PFSK-1 (cell line): ENCODE measurements around the gene TASP1.

ENCODE experiments used
- FOXP2 ChIP-seq: optimal IDR thresholded peaks from 2 replicates; pipeline ENCODE3; 2011; ENCODE audit warnings: borderline replicate concordance, control low read depth, inconsistent platforms; ENCODE audit not compliant: insufficient read depth; ENCODE audit errors: extremely low read length, extremely low read depth
- POLR2AphosphoS5 ChIP-seq: IDR thresholded peaks from 2 replicates; pipeline ENCODE4 v1.6.1; 2012; ENCODE audit warnings: low read depth, mild to moderate bottlenecking, control low read depth, low read length, moderate library complexity
- SIN3A ChIP-seq: IDR thresholded peaks from 2 replicates; pipeline ENCODE4 v1.6.1; 2012; ENCODE audit warnings: mild to moderate bottlenecking, low read length, moderate library complexity, borderline replicate concordance; ENCODE audit not compliant: insufficient read depth
- TAF1 ChIP-seq: IDR thresholded peaks from 2 replicates; pipeline ENCODE4 v1.6.1; 2012; ENCODE audit warnings: low read length, control low read depth, borderline replicate concordance; ENCODE audit not compliant: insufficient read depth
- TF ChIP-seq, protein P1 (sequence below), 2 experiments: IDR thresholded peaks; 2 replicates each; pipeline versions ENCODE4 v1.6.1 to v1.8.0; 2011 to 2012; ENCODE audit warnings: low read depth in 2 of 2, low read length in 2 of 2, control low read depth in 1 of 2, inconsistent platforms in 1 of 2, mild to moderate bottlenecking in 1 of 2, moderate library complexity in 1 of 2; ENCODE audit not compliant: insufficient read depth in 1 of 2

Gene TASP1

GRCh38 chr20:13533946-13534345 lies 104.8 kb downstream of the TASP1 start:
- no peak for TF ChIP-seq SIN3A
- TF ChIP-seq TAF1: no peak
- no peak for TF ChIP-seq POLR2AphosphoS5
- TF ChIP-seq, protein P1, sequence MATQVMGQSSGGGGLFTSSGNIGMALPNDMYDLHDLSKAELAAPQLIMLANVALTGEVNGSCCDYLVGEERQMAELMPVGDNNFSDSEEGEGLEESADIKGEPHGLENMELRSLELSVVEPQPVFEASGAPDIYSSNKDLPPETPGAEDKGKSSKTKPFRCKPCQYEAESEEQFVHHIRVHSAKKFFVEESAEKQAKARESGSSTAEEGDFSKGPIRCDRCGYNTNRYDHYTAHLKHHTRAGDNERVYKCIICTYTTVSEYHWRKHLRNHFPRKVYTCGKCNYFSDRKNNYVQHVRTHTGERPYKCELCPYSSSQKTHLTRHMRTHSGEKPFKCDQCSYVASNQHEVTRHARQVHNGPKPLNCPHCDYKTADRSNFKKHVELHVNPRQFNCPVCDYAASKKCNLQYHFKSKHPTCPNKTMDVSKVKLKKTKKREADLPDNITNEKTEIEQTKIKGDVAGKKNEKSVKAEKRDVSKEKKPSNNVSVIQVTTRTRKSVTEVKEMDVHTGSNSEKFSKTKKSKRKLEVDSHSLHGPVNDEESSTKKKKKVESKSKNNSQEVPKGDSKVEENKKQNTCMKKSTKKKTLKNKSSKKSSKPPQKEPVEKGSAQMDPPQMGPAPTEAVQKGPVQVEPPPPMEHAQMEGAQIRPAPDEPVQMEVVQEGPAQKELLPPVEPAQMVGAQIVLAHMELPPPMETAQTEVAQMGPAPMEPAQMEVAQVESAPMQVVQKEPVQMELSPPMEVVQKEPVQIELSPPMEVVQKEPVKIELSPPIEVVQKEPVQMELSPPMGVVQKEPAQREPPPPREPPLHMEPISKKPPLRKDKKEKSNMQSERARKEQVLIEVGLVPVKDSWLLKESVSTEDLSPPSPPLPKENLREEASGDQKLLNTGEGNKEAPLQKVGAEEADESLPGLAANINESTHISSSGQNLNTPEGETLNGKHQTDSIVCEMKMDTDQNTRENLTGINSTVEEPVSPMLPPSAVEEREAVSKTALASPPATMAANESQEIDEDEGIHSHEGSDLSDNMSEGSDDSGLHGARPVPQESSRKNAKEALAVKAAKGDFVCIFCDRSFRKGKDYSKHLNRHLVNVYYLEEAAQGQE (IDR thresholded peaks at IDR 0.05; ENCODE audit: insufficient read depth in 1 of 2, low read depth in 2 of 2, low read length in 2 of 2): no peak
- TF ChIP-seq FOXP2: no peak

DNA sequence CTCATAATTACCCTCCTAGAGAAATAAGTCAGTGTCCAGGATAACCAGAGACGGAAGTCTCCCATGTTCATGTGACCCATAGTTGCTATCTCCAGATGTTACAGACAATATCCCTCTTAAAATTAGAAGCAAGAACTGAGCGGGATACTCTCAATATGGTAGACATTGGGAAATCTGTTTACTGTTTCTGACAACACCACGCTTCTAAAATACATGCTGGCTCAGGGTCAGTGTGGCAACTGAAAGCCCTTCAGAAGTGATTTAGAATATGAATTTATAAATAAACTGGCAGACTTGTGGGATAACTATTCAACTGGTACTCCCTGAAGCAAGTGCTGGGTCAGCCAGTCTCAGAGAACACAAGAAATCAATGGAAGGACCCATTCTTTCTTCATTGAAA lies 108.6 kb downstream of the TASP1 start:
- TF ChIP-seq TAF1 (no peak), SIN3A (no peak), FOXP2 (no peak), POLR2AphosphoS5 (no peak)
- TF ChIP-seq, protein P1 (IDR thresholded peaks at IDR 0.05; ENCODE audit: insufficient read depth in 1 of 2, low read depth in 2 of 2, low read length in 2 of 2): no peak

DNA sequence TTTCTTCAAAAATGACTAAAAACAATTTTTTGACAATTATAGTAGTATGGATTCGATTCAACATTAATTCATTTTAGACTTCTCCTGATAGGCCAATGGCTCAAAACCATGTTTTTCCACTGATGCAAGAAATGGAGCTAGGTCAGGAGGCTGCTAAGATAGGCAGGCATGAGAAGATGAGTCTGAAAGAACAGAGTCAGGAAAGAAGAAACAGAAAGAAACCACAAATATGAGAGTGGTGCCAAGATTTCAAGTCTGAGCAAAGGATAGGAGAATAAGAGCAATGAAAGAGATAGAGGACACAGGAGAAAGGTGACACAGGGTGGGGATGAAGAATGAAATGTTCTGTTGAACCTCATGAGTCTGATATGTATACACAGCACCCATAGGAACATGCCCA lies 112.2 kb downstream of the TASP1 start:
- no peak for TF ChIP-seq SIN3A
- no peak for TF ChIP-seq POLR2AphosphoS5
- no peak for TF ChIP-seq FOXP2
- TF ChIP-seq, protein P1 (IDR thresholded peaks at IDR 0.05; ENCODE audit: insufficient read depth in 1 of 2, low read depth in 2 of 2, low read length in 2 of 2): no peak
- TF ChIP-seq TAF1: no peak

- TF ChIP-seq FOXP2: no peak
These were observed 113.3 kb downstream of the TASP1 start for GRCh38 chr20:13525225-13525940.

DNA sequence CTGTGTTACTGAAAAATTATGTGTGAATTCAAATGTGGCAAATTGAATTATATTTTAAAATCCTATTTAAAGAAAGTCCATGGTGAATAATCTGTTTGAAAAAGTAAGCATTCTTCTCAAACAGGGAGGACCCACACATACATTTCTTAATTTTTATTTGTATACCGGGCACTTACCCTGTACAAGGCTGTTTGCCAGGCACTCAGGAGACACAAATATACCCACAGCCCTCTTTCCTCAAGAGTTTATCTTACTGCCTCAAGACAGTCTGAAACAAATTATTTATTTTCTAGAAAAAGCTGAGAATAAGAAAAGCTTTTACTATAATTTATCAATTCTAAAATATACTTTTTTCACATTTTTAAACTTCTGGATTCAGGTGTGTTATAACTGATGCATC lies 114.4 kb downstream of the TASP1 start:
- TF ChIP-seq SIN3A (no peak), POLR2AphosphoS5 (no peak), FOXP2 (no peak), TAF1 (no peak)
- TF ChIP-seq, protein P1 (IDR thresholded peaks at IDR 0.05; ENCODE audit: insufficient read depth in 1 of 2, low read depth in 2 of 2, low read length in 2 of 2): no peak
